ENCODE measurements around the gene DUS1L.
A peak's percentile ranks its signal among the peaks of the same experiment; 100 is the strongest.

Gene DUS1L

DNA sequence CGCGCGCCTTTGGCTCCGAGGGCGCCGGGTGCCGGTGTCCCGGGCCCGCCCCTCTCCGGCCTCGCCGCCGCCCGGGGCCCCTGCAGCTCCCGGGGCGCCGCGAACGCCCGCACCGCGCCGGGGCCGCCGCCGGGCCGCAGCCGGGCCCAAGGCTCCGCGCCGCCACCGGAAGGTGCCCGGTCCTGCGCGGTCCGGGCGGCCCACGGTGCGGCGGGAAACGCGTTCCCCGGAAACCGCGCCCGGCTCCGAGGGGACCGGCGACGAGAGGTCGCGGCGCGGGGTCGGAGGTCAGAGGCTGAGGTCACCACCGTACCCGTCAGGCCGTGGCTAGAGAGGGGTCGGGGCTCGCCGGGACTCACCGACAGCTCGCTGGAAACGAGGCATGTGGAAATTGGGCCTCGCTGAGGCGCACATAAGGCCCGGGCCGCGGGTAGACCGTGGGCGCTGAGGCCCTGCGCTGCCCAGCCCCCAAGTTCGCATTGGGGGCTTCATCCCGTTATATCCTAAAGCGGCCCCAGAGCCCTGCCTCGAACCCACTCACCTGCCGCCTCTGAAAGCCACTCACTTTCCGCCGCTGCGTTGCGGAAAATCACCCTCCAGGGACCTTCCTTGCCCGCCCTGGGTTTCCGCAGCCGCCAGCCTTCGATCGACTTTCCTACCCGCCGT, at the start of gene DUS1L:
DUS1L (minus strand) TSS at position 167 of the 666 bp plus-strand sequence. CDS start 745 bp downstream, outside the sequence.
- DNase-seq (ENCODE audit: low read depth in 3 of 3): peak; percentile 50 to 69 (median 51)

DNA sequence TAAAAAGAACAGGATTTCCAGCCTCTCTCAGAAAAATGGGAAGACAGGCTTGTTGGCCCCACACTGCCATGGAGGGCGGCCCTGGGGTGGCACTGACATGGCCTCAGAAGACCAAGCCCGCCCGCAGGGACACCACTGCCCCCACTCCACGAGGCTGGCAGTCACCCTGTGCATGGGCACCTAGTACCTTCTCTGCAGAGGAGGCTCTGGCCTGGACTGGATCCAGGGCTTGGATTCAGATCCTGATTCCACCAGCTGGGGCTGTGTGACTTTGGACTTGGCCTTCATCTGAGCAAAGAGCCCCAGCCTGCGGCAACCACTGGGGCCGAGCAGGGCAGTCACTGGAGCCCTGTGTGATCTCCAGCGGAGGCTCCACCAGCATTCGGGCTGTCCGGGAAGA, 49.3 kb upstream of the DUS1L start:
- no peak for DNase-seq (ENCODE audit: low read depth in 3 of 3)

DNA sequence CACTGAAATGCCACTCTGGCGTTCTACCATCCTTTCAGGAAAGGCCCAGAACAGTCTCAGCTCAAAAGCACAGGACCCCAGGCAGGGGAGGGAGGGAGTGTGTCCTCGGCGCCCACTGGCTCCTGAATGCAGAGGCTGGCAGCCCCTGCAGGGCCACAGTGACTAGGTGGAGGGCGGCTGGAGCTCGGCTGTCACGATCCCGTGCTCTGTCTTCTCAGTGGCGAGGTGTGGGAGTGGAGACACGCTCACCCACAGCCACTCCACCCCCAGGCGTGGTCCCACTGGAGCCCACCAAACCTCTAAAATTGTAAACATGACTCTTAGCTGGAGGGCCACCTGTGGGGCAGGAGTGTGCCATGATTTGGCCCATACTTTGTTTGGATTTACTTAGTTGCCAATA, 48.8 kb upstream of the DUS1L start:
- DNase-seq (ENCODE audit: low read depth in 3 of 3): no peak

DNA sequence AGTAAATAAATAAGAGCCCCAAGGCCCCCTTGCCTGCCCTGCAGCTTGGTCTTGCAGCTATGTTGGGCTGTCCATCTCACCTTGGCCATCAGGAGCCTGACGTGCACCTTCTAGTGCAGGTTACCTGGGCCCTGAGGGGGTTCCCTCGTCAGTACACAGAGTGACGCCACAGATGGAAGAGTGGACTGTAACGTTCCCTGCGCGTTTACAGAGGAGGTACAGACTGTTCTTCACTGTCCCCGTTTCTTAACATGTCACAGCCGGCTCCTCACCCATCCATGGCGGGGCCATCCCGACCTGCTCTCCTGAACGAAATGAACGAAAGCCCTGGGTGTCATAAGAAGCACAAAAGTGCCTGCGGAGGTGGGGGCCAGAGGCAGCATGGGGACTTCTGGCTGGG, 48.3 kb upstream of the DUS1L start:
- DNase-seq (ENCODE audit: low read depth in 3 of 3): no peak

DNA sequence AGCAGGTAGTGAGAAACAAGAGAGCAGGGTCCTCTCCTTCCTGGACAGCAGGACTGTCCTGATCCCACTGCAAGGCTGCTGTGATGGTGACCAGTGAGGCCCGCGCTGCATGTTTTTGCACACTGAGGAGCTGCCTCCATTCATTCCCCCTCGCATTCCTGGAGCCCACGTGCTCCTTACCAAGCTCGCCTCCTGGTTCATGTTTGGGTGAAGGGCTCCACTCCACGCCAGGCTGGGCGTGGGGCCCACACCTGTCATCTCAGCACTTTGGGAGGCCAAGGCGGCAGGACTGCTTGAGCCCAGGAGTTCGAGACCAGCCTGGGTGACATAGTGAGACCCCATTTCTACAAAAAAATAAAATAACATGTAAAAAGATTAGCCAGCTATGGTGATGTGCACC, 47.8 kb upstream of the DUS1L start:
- no peak for DNase-seq (ENCODE audit: low read depth in 3 of 3)

DNA sequence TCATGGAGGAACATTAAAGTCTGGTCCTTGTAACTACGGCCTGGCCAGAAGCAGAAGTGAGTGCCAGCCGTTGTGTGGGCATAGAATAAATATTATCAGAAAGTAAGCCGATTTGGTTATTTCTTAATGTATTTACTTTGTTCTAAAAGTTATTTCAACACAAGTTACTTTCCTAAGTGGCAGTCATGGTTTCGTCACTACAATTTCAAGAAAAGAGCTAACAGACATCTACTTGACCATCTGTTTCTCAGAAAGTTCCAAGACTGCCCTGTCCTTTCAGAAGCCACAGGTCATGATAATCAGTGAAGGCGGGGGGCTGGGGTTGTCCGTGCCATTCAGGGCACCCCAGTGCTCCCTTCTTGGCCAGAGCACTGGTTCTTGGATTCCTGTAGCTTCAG, 47.3 kb upstream of the DUS1L start:
- DNase-seq (ENCODE audit: low read depth in 3 of 3): no peak

DNA sequence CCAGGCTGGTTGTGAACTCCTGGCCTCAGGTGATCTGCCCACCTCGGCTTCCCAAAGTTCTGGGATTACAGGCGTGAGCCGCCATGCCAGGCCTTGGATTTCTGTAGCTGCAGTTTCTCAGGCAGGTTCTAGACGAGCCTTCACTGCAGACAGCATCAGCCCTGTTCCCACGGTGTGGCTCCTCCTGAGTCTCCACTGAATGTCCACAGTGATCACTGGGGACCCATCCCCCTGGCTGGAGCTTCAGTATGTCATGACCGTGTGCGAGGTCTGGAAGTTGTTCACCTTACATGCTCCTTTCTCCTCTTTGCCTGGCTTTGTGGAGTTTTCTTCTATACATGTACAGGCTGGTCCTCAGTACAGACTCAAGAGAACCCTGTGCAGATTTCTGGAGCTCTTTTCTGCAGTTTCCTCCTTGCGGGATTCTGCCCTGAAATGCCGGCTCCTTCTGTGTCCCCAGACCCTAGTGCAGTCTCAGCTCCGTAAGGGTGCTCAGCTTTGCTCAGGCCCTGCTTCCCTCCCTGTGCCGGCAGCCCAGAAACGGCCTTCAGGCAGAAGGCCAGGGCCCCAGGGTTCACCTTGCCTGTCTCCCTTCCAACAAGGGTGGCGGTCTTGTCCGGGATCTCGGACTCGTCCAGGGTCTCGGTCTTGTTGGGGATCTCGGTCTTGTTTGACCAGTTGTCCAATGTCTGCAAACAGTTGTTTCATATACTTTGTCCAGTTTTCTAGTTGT, 46.7 kb upstream of the DUS1L start:
- DNase-seq (ENCODE audit: low read depth in 3 of 3): no peak

DNA sequence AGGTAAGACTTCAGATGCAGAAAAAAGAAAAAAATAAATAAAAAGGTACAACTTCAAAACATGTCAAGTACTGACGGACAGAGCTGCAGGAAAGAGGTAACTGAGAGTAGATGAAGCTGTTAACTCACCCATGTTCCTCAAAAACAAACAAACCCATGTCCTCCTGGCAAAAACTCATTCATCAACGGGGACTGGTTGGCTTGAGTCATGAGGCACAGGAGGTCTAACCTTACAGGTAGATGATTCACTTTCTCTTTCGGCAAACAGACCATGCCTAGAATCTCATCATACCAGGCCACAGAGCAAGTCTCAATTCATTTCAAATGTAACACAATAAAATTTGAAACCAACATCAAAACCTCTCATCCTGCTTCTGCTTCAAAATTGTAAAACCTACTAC, 44.7 kb upstream of the DUS1L start:
- no peak for DNase-seq (ENCODE audit: low read depth in 3 of 3)

DNA sequence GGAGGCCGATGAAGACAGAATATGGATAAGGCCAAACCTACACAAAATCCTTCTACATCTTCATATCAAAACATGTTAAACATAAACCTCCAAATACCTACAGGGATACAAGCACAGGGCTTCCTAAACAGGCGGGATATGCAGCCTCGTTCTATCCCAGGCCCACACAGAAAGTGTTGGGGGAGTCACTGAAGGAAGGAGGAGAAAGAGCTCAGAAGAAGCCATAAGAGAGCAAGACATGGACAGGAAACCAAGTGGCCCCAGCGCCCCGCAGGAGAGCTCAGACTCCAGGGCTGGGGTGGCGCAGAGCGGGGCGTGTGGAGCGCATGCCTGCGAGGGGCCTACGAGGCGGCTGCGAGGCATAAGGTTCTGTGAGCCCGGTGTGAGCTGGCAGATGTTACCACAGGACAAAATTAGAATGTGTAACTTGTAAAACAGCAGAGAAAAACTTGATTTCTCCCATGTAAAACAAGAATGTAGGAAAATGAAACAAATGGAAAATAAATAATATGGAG, 43.4 kb upstream of the DUS1L start:
- DNase-seq (ENCODE audit: low read depth in 3 of 3): no peak

DNA sequence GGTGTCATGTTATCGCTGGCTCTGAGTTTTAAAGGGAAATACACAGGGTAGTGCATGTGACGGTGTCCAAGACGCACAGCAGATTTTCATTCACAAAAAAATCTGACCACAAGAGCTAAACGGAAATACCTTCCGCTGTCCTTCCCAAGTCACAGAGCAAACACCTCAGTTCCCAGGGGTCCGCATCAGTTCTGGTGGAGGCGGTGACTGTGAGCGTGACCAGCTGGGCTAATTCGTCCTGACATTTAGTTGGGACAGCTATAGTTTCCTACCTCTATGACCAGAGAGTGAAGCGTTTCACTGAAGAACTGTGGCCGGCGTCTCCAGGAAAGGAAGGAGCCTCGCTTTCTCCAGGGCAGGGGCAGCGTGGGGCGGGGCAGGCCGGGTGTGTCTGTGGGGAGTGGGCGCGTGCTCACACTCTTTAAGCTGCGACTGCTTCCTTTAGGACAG, 42.9 kb upstream of the DUS1L start:
- DNase-seq (ENCODE audit: low read depth in 3 of 3): no peak

DNA sequence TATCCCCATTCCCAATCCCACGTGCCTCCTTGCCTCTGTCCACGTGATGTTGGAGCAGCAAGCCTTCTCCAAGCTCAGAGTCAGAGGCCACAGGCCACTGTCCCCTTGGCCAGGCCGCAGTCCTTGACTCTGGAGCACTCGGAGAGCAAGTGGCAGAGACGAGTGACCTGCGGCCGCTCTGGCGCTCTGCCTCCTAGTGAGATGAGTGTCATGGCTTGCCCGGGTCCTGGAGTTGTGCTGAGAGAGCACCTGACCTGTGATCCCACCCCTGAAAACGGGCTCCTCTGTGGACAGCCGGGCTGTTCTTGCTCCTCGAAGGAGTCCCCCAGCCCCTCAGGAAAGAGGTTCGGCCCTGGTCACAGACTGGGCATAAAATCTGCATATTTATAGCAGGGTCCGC, 42.4 kb upstream of the DUS1L start:
- no peak for DNase-seq (ENCODE audit: low read depth in 3 of 3)

DNA sequence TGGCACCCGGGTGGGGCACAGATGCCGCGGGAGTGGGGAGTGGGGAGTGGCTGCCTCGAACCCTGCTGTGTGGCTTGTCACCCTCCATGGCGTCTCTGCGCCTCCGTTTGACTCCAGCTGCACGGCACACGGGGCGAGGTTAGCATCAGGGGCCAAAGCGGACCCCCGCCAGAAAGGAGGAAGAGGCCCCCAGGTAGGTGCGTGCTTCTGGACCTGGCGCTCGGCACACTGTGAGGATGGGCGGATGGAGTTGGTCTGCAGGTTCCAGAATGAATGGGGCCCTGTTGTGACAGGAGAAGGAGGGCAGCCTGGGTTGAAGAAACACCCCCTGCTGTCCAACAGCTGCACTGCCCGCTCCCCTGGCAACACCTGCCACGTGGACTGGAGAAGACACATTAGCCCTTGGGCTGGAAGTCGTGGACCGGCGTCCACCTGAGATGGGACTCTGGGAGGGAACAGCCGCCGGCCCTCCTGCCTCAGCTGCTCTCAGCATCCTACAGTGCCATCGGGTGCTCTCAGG, 41.8 kb upstream of the DUS1L start:
- DNase-seq (ENCODE audit: low read depth in 3 of 3): no peak

DNA sequence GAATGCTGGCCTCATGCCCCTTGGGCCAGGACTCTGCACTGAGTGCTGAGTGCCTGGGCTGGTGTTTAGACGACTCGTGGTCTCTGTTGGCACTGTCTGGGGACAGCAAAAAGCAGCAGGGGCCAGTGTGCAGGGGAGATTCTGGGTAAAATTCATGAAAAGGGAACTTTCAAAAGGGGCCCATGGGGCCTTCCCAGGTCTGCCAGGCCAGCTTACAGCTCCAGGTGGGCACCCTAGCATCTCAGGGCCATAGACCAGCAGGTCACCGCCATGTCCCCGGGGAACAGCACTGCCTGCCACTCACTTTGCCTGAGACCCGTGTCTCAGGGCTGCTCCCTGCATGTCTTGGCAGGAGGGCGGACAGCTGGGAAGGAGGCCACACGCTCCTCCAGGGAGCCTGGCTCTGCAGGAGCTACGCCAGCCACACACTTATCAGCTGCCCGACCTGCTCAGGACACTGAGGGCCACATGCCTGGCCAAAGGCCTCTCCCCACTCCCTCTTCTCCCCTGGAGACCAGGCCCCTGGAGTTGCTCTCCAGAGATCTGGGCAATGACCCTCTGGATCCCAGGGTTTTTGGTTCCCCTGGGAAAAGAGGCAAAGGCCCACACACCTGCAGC, 41.2 kb upstream of the DUS1L start:
- DNase-seq (ENCODE audit: low read depth in 3 of 3): no peak

DNA sequence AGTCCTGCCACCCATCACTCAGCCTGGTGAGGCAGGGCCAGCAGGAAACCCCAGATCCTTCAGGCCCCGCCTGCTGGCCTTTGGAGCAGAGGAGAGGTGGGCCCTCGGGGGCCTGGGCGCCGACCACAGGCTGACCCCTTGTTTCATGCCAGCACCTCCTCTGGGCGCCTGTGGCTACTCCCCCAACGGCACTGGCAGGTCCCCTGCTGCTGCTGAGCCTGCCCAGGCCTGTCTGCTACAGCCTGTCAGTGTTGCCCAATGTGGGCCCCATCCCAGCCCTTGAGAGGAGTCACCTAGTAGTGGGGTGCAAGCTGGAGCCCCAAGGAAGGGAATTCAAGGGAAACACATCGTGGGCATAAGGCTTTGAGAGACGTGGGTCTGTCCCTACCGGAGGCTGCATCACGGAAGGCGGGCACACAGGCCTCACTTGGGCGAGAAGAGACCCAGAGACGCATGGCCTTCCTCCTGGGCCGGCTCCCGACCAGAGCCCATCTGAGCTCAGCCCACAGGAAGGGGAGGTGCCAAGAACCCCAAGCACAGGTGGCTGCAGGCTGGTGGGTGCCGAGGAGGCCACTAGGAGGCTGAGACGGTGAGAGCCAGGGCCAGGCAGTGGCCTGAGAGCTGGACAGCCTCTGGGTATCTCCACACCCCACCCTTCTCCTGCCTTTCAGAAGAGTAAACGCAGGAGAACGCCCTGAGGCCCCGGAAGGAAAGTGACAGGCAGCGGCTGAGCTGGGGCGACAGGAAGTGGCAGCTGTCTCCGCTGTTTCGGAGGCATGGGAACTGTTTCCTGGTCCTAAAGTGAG, 40.5 kb upstream of the DUS1L start:
- peak in 2 of 3 experiments; percentile 24 to 46 for DNase-seq (ENCODE audit: low read depth in 3 of 3)

DNA sequence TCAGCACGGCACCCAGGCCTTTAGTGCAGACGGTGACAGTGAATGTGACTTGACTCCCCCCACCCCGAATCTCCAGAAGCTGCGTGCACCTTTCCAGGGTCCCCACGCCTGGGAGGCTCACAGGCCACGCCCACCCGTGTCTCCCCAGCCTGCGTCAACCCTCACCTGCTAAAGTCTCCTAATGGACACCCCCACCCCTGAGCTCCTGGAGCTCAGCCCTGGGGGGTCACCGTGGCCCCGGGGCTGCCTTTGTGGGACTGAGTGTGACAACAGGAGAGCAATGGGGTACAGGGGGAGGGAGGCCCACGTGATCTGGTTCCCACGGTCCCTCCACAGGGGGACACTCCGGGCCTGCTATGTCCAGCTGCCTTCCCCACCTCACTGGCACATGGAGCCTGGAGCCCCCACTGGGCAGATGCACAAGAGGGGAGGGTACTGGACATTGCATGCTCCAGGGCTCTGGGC, 39.8 kb upstream of the DUS1L start:
- no peak for DNase-seq (ENCODE audit: low read depth in 3 of 3)

DNA sequence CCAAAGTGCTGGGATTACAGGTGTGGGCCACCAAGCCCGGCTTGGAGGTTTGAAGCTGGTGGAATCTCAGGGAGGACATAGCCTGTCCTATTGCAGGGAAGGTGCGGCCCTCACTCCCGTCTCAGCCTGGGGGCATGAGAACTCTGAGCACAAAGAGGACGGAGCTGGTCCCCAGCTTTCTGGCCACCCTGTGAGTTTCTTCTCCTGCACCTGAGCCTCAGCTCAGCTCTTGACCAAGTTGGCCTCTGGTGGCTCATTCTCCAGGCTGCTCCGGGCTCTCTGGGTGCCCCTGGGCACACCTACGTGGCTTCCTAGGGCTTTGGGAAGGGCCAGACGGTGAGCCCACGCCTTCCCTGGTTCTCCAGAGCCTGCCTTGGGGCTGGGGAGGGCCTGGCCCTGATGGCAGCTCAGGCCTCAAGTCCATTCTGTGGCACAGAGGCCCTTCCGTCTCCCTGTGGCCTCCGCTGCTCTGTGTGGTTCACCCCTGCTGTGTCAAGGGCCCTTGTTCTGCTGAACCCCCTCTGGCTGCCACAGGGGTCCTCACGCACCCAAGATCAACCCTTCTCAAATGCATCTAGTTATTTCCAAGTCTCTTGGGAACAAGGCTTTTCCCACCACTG, 39.3 kb upstream of the DUS1L start:
- DNase-seq (ENCODE audit: low read depth in 3 of 3): no peak

DNA sequence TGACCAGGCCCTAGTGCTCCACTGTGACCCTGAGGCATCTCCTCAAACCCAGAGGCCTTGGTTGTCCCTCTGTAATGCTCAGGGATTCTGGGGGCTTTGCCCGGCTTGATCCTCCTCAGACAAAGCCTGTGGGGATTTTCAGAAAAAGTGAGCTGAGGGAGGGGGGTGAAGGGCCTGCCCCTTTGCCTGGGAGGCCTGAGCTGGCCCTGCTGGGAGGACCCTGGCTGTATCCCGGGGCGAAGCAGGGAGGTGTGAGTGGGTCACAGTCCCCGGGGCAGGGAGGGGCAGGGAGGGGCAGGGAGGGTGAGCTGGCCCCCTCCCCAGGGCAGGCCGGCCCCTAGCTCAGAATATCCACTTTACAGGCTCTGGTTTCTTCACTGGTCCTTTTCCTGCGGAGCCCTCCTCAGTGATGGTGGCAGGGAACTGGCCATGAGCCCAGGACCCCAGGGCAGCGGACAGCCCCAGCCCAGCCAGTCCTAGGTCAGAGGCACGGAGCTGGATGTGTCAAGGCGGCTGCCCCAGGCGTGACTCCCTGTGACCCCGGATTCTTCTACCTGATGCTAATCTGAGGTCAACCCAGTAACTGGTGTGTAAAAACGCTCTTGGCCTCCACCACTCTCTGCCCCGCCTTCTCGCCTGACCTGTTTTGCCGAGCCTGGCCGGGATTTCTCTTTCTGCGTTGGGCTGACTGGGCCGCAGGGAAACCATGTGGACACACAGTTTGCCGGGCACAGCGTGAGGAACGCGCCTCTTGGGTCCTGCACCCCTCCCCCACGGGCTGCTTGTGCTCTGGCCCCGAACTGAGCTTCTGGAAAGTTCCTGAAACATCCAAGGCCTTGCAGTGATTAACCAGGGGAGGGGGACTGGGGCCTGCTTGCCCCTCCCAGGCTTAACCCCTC, 38.2 kb upstream of the DUS1L start:
- DNase-seq (ENCODE audit: low read depth in 3 of 3): no peak

DNA sequence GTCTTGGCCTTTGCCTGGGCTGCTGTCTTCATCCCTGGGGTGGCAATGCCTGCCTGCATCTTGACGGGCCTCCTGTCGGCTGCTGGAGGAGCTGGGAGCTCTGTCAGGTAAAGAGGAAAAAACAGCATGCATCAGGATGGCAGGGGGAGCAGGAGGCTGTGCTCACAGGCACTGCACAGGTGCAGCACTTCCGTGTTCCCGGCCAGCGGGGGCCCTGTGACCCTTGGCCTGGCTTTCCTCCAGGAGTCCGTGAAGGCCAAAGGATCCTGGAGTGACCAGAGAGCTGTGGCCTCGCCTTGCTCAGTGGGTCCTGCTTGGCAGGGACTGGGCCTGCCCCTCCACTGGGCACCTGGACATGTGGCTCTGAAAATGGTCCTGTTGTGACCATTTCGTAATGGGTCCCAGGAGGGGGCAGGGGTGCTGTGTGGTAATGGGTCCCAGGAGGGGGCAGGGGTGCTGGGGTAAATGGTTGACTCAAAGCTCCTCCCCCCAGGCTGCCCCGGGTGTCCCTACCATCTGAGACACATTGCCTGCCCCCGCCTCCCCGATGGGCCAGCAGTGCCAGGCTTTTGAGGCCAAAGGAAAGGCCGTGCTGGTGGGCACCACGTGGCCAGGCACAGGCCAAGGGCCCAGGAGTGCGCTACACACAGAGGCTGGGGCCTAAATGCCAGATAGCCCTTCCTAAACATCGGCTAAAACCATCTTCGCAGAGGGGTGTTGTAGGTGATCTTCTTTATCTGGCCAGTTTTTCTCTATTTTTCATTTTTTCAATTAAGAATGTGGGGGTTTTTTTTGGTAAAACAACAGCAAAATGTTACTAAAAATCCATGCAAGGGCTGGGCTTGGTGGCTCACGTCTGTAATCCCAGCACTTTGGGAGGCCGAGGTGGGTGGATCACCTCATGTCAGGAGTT, 36.4 kb upstream of the DUS1L start:
- DNase-seq (ENCODE audit: low read depth in 3 of 3): no peak

DNA sequence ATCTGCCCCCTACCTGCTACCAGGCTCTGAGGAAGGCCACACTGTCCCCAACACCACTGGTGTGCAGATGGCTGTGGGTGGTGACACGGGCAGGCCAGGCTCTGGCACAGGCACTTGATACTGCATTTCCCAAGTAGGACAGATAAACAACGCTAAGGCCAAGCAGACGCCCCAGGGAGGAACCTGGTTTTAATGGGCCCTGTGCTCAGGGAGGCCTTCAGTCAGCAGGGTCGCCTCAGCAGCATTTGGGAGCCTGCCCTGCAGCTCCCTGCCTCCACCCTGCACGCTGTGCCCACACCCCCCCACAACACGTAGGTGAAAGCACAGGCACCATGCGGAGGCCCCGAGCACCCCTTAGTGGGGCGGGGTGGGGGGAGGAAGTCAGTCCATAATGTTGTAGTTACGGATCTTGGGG, 35.7 kb upstream of the DUS1L start:
- DNase-seq (ENCODE audit: low read depth in 3 of 3): no peak
